ENCODE results near the gene DPH5. TPM values are rescaled to one million over a fixed set of nuclear protein-coding genes. Genes with fewer than 3 reads are reported as not detected.
A peak's percentile ranks its signal among the peaks of the same experiment; 100 is the strongest.

DPH5 gene
- total and polyA plus RNA-seq, 4 donors = 8.6 to 30.7 (median 17.7) TPM

GRCh38 chr1:100988121-100988520 lies 37.5 kb downstream of the DPH5 start:
- WGBS, 2 donors = 92 to 94% methylated on average over 3 of the region's 3 CpGs

GRCh38 chr1:100982793-100983192 lies 42.8 kb downstream of the DPH5 start:
- intact Hi-C loops (cut with DNase I) = no loop called here
- 95 to 99% methylated on average over 4 of the region's 4 CpGs for WGBS, 2 donors

More at GRCh38 chr1:100988121-100988520, 37.5 kb downstream of the DPH5 start:
- no peaks in the 10 kb centered on the region for H3K9me3 ChIP-seq (ENCODE audit: control insufficient read depth, low read length)
- no peaks in the 10 kb centered on the region for H3K27me3 ChIP-seq (ENCODE audit: control insufficient read depth in 1 of 2, insufficient read depth in 2 of 2, low read length in 1 of 2)
- no peaks in the 10 kb centered on the region for H3K36me3 ChIP-seq (ENCODE audit: control insufficient read depth in 1 of 2, insufficient read depth in 2 of 2, low read length in 1 of 2)
- no peak overlapping the region for H3K27ac ChIP-seq (ENCODE audit: low read depth in 1 of 2, low read length in 2 of 2)
- DNase-seq = no peak
- no peaks in the 10 kb centered on the region for H3K4me1 ChIP-seq (ENCODE audit: control insufficient read depth in 1 of 2, insufficient read depth in 2 of 2, low read length in 2 of 2)
- intact Hi-C loops (cut with DNase I) = no loop called here
- no peak for ATAC-seq (ENCODE audit: low FRiP score)
- H3K4me3 ChIP-seq (ENCODE audit: low read length in 2 of 2) = no peak overlapping the region

GRCh38 chr1:100979631-100980030 lies 46.0 kb downstream of the DPH5 start:
- Histone ChIP-seq H3K4me3 (ENCODE audit: low read length in 2 of 2) (no peak overlapping the region), H3K27me3 (ENCODE audit: control insufficient read depth in 1 of 2, insufficient read depth in 2 of 2, low read length in 1 of 2) (peaks cover 0 to 2% of the 10 kb centered on the region in 2 donors), H3K9me3 (ENCODE audit: control insufficient read depth, low read length) (no peaks in the 10 kb centered on the region), H3K27ac (ENCODE audit: low read depth in 1 of 2, low read length in 2 of 2) (no peak overlapping the region), H3K4me1 (ENCODE audit: control insufficient read depth in 1 of 2, insufficient read depth in 2 of 2, low read length in 2 of 2) (no peaks in the 10 kb centered on the region), H3K36me3 (ENCODE audit: control insufficient read depth in 1 of 2, insufficient read depth in 2 of 2, low read length in 1 of 2) (no peaks in the 10 kb centered on the region)
- ATAC-seq (ENCODE audit: low FRiP score) (no peak), DNase-seq (no peak)
- 97% methylated on average over 2 of the region's 2 CpGs for WGBS, 2 donors
- intact Hi-C loops (cut with DNase I) = no loop called here

More at GRCh38 chr1:100982793-100983192, 42.8 kb downstream of the DPH5 start:
- no peaks in the 10 kb centered on the region for H3K9me3 ChIP-seq (ENCODE audit: control insufficient read depth, low read length)
- no peaks in the 10 kb centered on the region for H3K4me1 ChIP-seq (ENCODE audit: control insufficient read depth in 1 of 2, insufficient read depth in 2 of 2, low read length in 2 of 2)
- H3K4me3 ChIP-seq (ENCODE audit: low read length in 2 of 2) = no peak overlapping the region
- peaks cover 0 to 2% of the 10 kb centered on the region in 2 donors for H3K27me3 ChIP-seq (ENCODE audit: control insufficient read depth in 1 of 2, insufficient read depth in 2 of 2, low read length in 1 of 2)
- H3K27ac ChIP-seq (ENCODE audit: low read depth in 1 of 2, low read length in 2 of 2) = no peak overlapping the region
- H3K36me3 ChIP-seq (ENCODE audit: control insufficient read depth in 1 of 2, insufficient read depth in 2 of 2, low read length in 1 of 2) = no peaks in the 10 kb centered on the region
- ATAC-seq (ENCODE audit: low FRiP score) (no peak), DNase-seq (no peak)

GRCh38 chr1:100976936-100977335 lies 48.6 kb downstream of the DPH5 start:
- ATAC-seq (ENCODE audit: low FRiP score) (no peak), DNase-seq (no peak)
- H3K27me3 ChIP-seq (ENCODE audit: control insufficient read depth in 1 of 2, insufficient read depth in 2 of 2, low read length in 1 of 2) = peaks cover 0 to 2% of the 10 kb centered on the region in 2 donors
- H3K9me3 ChIP-seq (ENCODE audit: control insufficient read depth, low read length) = no peaks in the 10 kb centered on the region
- intact Hi-C loops (cut with DNase I) = no loop called here
- no peaks in the 10 kb centered on the region for H3K4me1 ChIP-seq (ENCODE audit: control insufficient read depth in 1 of 2, insufficient read depth in 2 of 2, low read length in 2 of 2)
- WGBS, 2 donors = 22 to 25% methylated on average over 1 of the region's 1 CpG
- H3K4me3 ChIP-seq (ENCODE audit: low read length in 2 of 2) = no peak overlapping the region
- no peak overlapping the region for H3K27ac ChIP-seq (ENCODE audit: low read depth in 1 of 2, low read length in 2 of 2)
- H3K36me3 ChIP-seq (ENCODE audit: control insufficient read depth in 1 of 2, insufficient read depth in 2 of 2, low read length in 1 of 2) = no peaks in the 10 kb centered on the region

GRCh38 chr1:100972185-100972584 lies 53.4 kb downstream of the DPH5 start:
- H3K4me1 ChIP-seq (ENCODE audit: control insufficient read depth in 1 of 2, insufficient read depth in 2 of 2, low read length in 2 of 2) = no peaks in the 10 kb centered on the region
- ATAC-seq (ENCODE audit: low FRiP score) = no peak
- no peak for DNase-seq
- no peak overlapping the region for H3K27ac ChIP-seq (ENCODE audit: low read depth in 1 of 2, low read length in 2 of 2)
- no peaks in the 10 kb centered on the region for H3K36me3 ChIP-seq (ENCODE audit: control insufficient read depth in 1 of 2, insufficient read depth in 2 of 2, low read length in 1 of 2)
- intact Hi-C loops (cut with DNase I) = no loop called here
- H3K9me3 ChIP-seq (ENCODE audit: control insufficient read depth, low read length) = no peaks in the 10 kb centered on the region
- H3K4me3 ChIP-seq (ENCODE audit: low read length in 2 of 2) = no peak overlapping the region
- 81 to 83% methylated on average over 1 of the region's 1 CpG for WGBS, 2 donors
- H3K27me3 ChIP-seq (ENCODE audit: control insufficient read depth in 1 of 2, insufficient read depth in 2 of 2, low read length in 1 of 2) = no peaks in the 10 kb centered on the region

GRCh38 chr1:100971021-100971420 lies 54.6 kb downstream of the DPH5 start:
- 96% methylated on average over 1 of the region's 1 CpG for WGBS, 2 donors
- intact Hi-C loops (cut with DNase I) = no loop called here

GRCh38 chr1:100969327-100969726 lies 56.3 kb downstream of the DPH5 start:
- ATAC-seq (ENCODE audit: low FRiP score) (no peak), DNase-seq (no peak)
- Histone ChIP-seq H3K9me3 (ENCODE audit: control insufficient read depth, low read length) (no peaks in the 10 kb centered on the region), H3K27ac (ENCODE audit: low read depth in 1 of 2, low read length in 2 of 2) (peak overlapping the region in 1 of 2 donors; percentile 5), H3K4me3 (ENCODE audit: low read length in 2 of 2) (no peak overlapping the region), H3K27me3 (ENCODE audit: control insufficient read depth in 1 of 2, insufficient read depth in 2 of 2, low read length in 1 of 2) (no peaks in the 10 kb centered on the region), H3K36me3 (ENCODE audit: control insufficient read depth in 1 of 2, insufficient read depth in 2 of 2, low read length in 1 of 2) (peaks cover 0 to 4% of the 10 kb centered on the region in 2 donors), H3K4me1 (ENCODE audit: control insufficient read depth in 1 of 2, insufficient read depth in 2 of 2, low read length in 2 of 2) (no peaks in the 10 kb centered on the region)
- intact Hi-C loops (cut with DNase I) = no loop called here
- WGBS, 2 donors = 27 to 31% methylated on average over 2 of the region's 2 CpGs

More at GRCh38 chr1:100971021-100971420, 54.6 kb downstream of the DPH5 start:
- Histone ChIP-seq H3K9me3 (ENCODE audit: control insufficient read depth, low read length) (no peaks in the 10 kb centered on the region), H3K36me3 (ENCODE audit: control insufficient read depth in 1 of 2, insufficient read depth in 2 of 2, low read length in 1 of 2) (peaks cover 0 to under 1% of the 10 kb centered on the region in 2 donors), H3K4me3 (ENCODE audit: low read length in 2 of 2) (no peak overlapping the region), H3K27me3 (ENCODE audit: control insufficient read depth in 1 of 2, insufficient read depth in 2 of 2, low read length in 1 of 2) (no peaks in the 10 kb centered on the region), H3K4me1 (ENCODE audit: control insufficient read depth in 1 of 2, insufficient read depth in 2 of 2, low read length in 2 of 2) (no peaks in the 10 kb centered on the region), H3K27ac (ENCODE audit: low read depth in 1 of 2, low read length in 2 of 2) (no peak overlapping the region)
- DNase-seq (no peak), ATAC-seq (ENCODE audit: low FRiP score) (no peak)

- H3K27ac ChIP-seq (ENCODE audit: low read depth in 1 of 2, low read length in 2 of 2) = no peak overlapping the region
- H3K9me3 ChIP-seq (ENCODE audit: control insufficient read depth, low read length) = no peaks in the 10 kb centered on the region
- DNase-seq (no peak), ATAC-seq (ENCODE audit: low FRiP score) (no peak)
- peaks cover 0 to 4% of the 10 kb centered on the region in 2 donors for H3K36me3 ChIP-seq (ENCODE audit: control insufficient read depth in 1 of 2, insufficient read depth in 2 of 2, low read length in 1 of 2)
- intact Hi-C loops (cut with DNase I) = no loop called here
- 62 to 68% methylated on average over 1 of the region's 1 CpG for WGBS, 2 donors
- no peaks in the 10 kb centered on the region for H3K27me3 ChIP-seq (ENCODE audit: control insufficient read depth in 1 of 2, insufficient read depth in 2 of 2, low read length in 1 of 2)
- H3K4me3 ChIP-seq (ENCODE audit: low read length in 2 of 2) = no peak overlapping the region
- no peaks in the 10 kb centered on the region for H3K4me1 ChIP-seq (ENCODE audit: control insufficient read depth in 1 of 2, insufficient read depth in 2 of 2, low read length in 2 of 2)
Measured at GRCh38 chr1:100968621-100969020, 57.0 kb downstream of the DPH5 start.

GRCh38 chr1:100960098-100960497 lies 65.5 kb downstream of the DPH5 start:
- intact Hi-C loops (cut with DNase I) = no loop called here
- no peaks in the 10 kb centered on the region for H3K27me3 ChIP-seq (ENCODE audit: control insufficient read depth in 1 of 2, insufficient read depth in 2 of 2, low read length in 1 of 2)
- ATAC-seq (ENCODE audit: low FRiP score) = no peak

More at GRCh38 chr1:100960098-100960497, 65.5 kb downstream of the DPH5 start:
- no peak overlapping the region for H3K4me3 ChIP-seq (ENCODE audit: low read length in 2 of 2)
- no peak for DNase-seq
- no peak overlapping the region for H3K27ac ChIP-seq (ENCODE audit: low read depth in 1 of 2, low read length in 2 of 2)
- no peaks in the 10 kb centered on the region for H3K9me3 ChIP-seq (ENCODE audit: control insufficient read depth, low read length)
- H3K36me3 ChIP-seq (ENCODE audit: control insufficient read depth in 1 of 2, insufficient read depth in 2 of 2, low read length in 1 of 2) = no peaks in the 10 kb centered on the region
- 85 to 89% methylated on average over 1 of the region's 1 CpG for WGBS, 2 donors
- H3K4me1 ChIP-seq (ENCODE audit: control insufficient read depth in 1 of 2, insufficient read depth in 2 of 2, low read length in 2 of 2) = no peaks in the 10 kb centered on the region

Measured in aorta (tissue), 5 donors.